GM12872 (cell line): ENCODE results near the gene CTNNAL1.

Source experiments
- TF ChIP-seq, protein P1 (sequence below): IDR thresholded peaks from 3 replicates; pipeline ENCODE4 v1.5.1; 2011; ENCODE audit warnings: low read depth, mild to moderate bottlenecking, low read length, moderate library complexity; ENCODE audit not compliant: insufficient read depth

The CTNNAL1 gene, protein sequence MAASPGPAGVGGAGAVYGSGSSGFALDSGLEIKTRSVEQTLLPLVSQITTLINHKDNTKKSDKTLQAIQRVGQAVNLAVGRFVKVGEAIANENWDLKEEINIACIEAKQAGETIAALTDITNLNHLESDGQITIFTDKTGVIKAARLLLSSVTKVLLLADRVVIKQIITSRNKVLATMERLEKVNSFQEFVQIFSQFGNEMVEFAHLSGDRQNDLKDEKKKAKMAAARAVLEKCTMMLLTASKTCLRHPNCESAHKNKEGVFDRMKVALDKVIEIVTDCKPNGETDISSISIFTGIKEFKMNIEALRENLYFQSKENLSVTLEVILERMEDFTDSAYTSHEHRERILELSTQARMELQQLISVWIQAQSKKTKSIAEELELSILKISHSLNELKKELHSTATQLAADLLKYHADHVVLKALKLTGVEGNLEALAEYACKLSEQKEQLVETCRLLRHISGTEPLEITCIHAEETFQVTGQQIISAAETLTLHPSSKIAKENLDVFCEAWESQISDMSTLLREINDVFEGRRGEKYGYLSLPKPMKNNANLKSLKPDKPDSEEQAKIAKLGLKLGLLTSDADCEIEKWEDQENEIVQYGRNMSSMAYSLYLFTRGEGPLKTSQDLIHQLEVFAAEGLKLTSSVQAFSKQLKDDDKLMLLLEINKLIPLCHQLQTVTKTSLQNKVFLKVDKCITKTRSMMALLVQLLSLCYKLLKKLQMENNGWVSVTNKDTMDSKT

GRCh38 chr9:109012876-109013678, at the start of gene CTNNAL1:
Gene CTNNAL1, minus strand, starts transcription at chr9:109013499. Its CDS starts 57 bp downstream, at chr9:109013442.
- TF ChIP-seq, protein P1, sequence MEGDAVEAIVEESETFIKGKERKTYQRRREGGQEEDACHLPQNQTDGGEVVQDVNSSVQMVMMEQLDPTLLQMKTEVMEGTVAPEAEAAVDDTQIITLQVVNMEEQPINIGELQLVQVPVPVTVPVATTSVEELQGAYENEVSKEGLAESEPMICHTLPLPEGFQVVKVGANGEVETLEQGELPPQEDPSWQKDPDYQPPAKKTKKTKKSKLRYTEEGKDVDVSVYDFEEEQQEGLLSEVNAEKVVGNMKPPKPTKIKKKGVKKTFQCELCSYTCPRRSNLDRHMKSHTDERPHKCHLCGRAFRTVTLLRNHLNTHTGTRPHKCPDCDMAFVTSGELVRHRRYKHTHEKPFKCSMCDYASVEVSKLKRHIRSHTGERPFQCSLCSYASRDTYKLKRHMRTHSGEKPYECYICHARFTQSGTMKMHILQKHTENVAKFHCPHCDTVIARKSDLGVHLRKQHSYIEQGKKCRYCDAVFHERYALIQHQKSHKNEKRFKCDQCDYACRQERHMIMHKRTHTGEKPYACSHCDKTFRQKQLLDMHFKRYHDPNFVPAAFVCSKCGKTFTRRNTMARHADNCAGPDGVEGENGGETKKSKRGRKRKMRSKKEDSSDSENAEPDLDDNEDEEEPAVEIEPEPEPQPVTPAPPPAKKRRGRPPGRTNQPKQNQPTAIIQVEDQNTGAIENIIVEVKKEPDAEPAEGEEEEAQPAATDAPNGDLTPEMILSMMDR: no peak

DNA sequence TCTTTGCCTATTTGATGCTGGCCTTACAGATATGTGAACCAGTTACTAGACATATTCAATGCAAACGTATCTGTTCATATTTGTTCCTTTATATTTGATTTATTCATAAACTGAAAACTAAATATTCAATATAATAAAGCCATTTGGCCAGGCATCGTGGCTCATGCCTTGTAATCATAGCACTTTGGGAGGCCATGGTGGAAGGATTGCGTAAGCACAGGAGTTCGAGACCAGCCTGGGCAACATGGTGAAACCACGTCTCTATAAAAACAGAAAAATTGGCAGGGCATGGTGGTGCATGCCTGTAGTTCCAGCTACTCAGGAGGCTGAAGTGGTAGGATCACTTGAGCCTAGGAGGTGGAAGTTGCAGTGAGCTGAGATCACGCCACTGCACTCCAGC, 49.2 kb upstream of the CTNNAL1 start:
- TF ChIP-seq, protein P1: no peak

DNA sequence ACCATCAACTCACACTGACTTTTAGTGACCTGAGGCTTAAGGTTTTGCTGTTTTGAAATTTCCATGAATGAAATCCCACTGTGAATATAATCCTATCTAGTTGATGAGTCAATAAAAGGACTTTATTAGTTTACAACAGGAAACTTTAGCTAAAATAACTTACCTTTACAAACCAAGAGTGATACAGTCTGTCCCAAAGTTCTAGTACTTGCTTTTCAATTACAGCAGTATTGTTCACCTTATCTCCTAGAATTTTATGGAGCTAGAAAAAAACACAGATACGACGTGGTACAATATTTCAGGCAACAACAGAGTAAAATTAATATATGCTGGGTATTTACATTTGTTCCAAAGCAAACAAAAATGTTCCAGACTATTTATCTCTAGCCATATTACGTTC, 46.9 kb upstream of the CTNNAL1 start:
- TF ChIP-seq, protein P1: no peak

DNA sequence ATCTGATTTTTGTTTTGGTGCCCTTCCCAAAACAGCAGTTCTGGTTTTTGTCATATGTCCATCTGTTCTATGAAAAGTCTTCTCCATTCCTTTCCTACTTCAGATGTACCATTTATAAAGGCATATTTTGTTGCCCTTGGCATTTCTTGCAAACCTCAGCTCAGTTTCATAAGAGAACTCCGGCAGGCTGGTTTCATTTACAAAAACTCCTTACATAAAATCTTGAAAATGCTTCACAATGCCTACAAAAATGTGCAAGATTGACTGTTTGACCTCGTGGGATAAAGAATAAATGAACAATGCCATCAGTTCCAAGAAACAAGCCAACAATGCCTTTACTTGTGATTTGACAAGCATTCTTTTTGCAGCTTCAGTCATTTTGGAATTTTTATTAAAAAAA, 39.1 kb upstream of the CTNNAL1 start:
- TF ChIP-seq, protein P1: no peak

DNA sequence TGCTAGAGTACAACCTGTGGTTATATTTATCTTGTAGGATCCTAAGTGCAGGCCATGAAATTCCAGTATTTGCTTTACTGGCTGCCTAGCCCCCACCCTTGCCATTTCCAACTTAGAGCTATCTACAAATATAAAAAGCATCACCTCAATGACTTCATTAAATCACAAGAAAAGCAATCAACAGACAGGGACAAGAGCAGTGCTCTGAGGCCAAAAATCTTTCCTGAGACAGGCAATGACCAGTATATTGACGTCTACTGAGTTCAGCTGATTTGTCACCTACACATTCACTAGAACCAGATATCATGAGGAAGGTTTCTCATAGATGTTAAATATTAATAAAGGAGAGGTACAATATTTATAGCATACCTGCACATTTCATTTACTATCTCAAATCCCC, 38.4 kb upstream of the CTNNAL1 start:
- TF ChIP-seq, protein P1: no peak

DNA sequence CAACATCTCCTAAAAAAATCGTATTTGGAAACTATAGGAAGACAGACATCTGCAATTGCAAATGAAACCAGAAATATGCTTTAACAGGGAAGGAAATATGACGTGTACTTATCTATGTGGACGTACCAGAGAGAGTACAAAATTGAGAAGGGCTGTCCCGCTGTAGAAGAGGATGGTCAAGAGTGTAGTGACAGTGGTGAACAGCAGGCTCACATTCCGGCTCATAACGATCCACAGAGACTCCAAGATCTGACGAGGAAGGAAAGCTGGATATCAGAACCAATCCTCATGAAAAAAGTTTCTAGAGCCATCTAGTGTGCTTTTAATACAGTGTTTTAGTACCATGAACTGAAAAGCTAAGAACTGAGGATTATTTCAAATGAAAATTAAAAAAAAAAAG, 37.1 kb upstream of the CTNNAL1 start:
- TF ChIP-seq, protein P1: no peak

- TF ChIP-seq, protein P1: no peak
These were observed 35.5 kb upstream of the CTNNAL1 start for GRCh38 chr9:109048822-109049221.
